Stimulated activated CD4-positive, alpha-beta T cell treated with anti-CD3 and anti-CD28 coated beads, Interleukin-1b, Interleukin-23, amount 100 ng/mL, for 24 hours (primary cell): ENCODE results near the gene USH1C.
A peak's percentile ranks its signal among the peaks of the same experiment; 100 is the strongest.

ENCODE experiments used
- DNase-seq, 4 experiments: peaks; one replicate each; pipeline ENCODE4 v3.0.0-alpha.2; 2020; ENCODE audit warnings: low read depth in 4 of 4, low spot score in 1 of 4

The USH1C gene

DNA sequence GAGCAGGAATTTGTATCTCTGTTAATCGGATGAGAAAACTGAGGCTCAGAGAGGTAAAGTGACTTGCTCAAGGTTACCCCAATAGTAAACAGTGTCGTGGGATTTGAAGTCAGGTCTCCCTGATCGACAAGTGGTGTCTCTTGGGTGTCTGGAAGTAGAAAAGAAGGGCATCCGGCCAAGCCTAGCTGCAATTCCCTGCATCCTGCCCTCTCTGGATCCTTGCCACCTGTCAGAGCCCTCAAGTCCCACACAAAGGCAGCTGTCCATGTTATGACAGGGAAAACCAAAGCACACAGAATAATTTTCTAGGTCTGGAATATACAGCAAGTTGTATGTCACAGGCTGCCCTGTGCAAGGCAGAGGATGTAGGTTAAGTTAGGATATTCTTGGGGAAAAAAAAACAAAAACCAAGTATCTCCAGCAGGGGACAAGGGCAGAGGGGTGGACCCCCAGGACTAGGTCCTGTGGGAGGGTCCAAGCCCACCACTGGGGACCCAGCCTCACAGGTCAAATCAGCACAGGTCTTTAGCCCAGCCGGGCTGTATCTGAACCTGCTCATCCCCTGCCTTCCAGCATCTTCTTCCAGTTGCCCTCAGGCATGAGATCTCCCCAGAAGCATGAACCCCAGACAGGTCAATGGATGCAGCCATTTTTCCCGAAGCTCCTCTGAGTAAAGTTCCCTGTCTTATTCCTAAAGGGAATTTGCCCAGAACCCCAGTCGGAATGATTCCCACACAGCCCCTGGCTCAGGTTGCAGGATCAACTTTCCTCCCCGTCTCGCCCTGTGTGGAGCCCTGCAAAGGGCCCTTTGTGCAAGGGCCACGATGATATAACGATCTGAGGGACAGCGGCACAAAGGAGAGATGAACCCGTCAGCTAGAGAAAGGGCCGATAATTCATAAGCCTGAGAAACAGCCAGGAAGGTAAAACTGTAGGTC lies 15.0 kb downstream of the USH1C start:
- DNase-seq, result no peak

- DNase-seq, result peak in 3 of 4 experiments; percentile 17 to 23 (median 21)
Measured at GRCh38 chr11:17528181-17528691, 16.0 kb downstream of the USH1C start.

GRCh38 chr11:17527628-17527995 lies 16.6 kb downstream of the USH1C start:
- DNase-seq, result no peak

GRCh38 chr11:17526931-17527627 lies 17.1 kb downstream of the USH1C start:
- no peak for DNase-seq

- DNase-seq, result no peak
Measured at GRCh38 chr11:17526326-17526725, 17.9 kb downstream of the USH1C start.

GRCh38 chr11:17525570-17525969 lies 18.6 kb downstream of the USH1C start:
- DNase-seq, result no peak

GRCh38 chr11:17524221-17524620 lies 20.0 kb downstream of the USH1C start:
- no peak for DNase-seq

DNA sequence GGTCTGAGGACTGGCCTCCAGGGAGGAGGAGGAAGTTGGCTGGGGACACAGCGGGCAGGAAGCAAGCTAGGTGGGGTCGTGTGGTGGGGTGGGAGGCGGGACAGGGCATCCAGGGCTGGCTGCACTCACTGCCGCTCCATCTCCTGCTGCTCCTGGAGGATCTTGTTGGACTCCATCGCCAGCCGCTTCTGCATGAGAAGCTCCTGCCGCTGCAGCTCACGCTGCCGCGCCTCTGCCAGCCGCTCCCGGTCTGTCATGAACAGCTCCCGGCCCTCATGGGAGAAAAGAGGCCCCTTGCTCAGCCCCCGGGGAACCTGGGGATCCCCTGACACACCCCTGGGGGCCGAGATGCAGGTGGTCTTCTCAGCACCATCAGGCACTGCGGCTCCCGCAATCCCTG lies 21.6 kb downstream of the USH1C start:
- no peak for DNase-seq

DNA sequence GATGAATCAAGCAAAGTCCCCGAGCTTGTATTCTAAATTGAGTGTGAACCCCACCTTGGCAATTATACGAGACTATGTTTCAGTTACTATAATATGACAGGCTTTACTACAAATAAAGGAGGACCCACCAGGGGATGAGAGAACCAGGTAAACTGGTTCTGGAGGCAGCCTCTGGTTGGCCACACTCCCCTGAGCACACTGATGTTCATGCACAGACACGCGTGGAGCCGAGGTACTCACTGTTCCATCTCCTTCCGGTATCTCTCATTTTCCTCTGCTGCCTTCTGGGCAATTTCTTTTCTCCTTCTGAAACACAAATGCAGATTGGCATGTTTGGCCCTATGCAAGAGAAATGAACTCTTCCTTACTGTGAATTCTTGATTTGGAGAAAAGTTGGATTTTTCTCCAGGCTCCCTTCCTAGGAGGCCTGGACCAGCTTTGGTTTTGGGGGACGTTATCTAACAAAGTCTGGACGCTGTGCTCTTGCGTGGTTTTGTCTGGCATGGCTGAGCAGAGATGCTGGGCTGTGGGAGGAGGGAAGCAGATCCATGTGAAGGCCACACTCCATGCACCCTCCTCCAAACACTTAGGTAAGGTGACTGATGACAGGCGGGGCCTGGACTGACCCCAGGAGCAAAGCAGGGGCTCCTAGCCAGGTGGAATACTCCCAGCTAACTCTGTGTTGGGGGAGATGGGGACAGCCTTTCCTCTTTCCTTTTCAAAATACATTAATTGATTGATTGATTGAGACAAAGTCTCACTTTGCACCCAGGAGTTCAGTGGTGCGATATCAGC lies 22.9 kb downstream of the USH1C start:
- no peak for DNase-seq

- no peak for DNase-seq
Measured at GRCh38 chr11:17519061-17519885, 24.9 kb downstream of the USH1C start.

DNA sequence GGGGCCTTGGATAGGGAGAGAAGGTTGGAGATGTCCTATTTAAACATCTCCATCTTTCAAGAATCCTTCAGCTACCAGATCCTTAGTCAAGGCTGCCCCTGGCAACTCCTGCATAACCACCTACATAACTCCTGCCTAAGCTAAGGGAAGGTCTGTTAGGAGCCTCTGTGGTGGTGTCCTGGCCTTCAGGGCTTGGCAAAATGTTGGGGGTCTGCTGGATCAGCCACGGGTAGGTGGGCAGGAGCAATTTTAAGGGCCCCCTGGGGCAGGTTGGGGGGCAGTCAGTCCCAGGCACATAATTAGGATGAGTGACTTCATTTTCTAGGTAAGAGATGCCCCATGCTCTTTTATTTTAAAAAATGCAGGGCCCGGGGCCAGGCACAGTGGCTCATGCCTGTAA lies 25.9 kb downstream of the USH1C start:
- DNase-seq, result no peak

DNA sequence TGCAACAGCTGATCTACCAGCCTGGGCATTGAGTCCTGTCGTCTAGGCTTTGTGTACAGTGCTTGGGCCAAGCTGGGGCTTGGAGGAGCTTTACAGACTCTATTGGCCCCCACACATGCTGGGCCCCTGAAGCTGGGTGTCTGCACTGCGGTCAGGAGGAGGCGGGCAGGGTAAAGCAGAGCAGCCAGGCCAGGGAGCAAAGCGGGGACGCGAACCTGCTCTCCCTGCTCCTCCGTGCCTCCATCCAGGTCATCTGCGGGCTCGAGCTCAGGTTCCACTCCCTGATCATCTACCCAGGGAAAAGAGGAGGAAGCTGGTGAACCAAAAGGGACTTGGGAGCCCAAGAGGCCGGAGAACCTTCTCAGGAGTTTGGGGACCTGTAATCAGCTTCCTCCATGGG lies 27.0 kb downstream of the USH1C start:
- DNase-seq, result no peak

DNA sequence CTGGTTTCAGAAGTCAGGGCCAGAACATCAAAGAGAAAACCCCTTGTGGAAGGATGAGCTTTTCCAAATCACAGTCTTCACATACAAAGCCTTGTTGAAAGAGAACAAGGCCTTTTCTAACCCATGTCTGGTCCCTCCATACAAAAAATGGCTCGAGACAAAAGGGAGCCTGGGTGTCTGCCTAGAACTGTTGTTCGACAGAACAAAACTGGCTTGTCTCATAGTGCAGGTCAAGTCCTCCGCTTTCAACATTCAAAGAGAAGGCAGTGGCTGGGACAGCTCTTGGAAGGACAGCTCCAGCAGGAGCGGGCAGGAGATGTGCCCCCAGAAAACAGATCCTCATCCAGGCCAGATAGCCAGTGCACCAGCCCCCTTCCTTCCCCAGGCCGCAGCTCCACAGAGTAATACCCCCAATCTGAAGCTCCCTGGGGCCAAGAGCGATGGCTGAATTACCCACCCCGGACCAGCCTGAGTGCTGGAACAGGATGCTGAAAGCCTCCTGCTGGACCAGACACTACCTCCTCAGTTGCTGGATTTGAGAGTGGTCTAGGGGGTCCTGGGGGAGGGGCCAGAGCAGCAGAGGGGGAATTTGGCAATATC lies 27.6 kb downstream of the USH1C start:
- no peak for DNase-seq

GRCh38 chr11:17515443-17516176 lies 28.6 kb downstream of the USH1C start:
- DNase-seq, result no peak

- DNase-seq, result no peak
Measured at GRCh38 chr11:17514476-17514875, 29.7 kb downstream of the USH1C start.

GRCh38 chr11:17513853-17514252 lies 30.4 kb downstream of the USH1C start:
- no peak for DNase-seq

GRCh38 chr11:17512101-17512500 lies 32.1 kb downstream of the USH1C start:
- DNase-seq, result no peak

- no peak for DNase-seq
Measured at GRCh38 chr11:17511571-17511970, 32.6 kb downstream of the USH1C start.

GRCh38 chr11:17510507-17511206 lies 33.6 kb downstream of the USH1C start:
- DNase-seq, result no peak
